Stimulated activated naive CD8-positive, alpha-beta T cell treated with anti-CD3 and anti-CD28 coated beads, Interleukin-15, Interleukin-2, amounts not matched to agents 100 ng/mL and 50 ng/mL, for 24 hours (primary cell): ENCODE results near the gene CFAP91.
A peak's percentile ranks its signal among the peaks of the same experiment; 100 is the strongest.

Experiments used
- H3K27ac Mint-ChIP-seq: one replicate; pipeline ENCODE4 v1.8.0; 2021; ENCODE audit warnings: mild to moderate bottlenecking, mixed read lengths
- H3K27me3 Mint-ChIP-seq: one replicate; pipeline ENCODE4 v1.8.0; 2021; ENCODE audit warnings: mixed read lengths
- H3K36me3 Mint-ChIP-seq: one replicate; pipeline ENCODE4 v1.8.0; 2021; ENCODE audit warnings: low read depth, mixed read lengths
- H3K4me1 Mint-ChIP-seq: one replicate; pipeline ENCODE4 v1.8.0; 2021; ENCODE audit warnings: low read depth, mixed read lengths
- H3K4me3 Mint-ChIP-seq: one replicate; pipeline ENCODE4 v1.8.0; 2021; ENCODE audit warnings: mild to moderate bottlenecking, mixed read lengths
- H3K9me3 Mint-ChIP-seq: one replicate; pipeline ENCODE4 v1.8.0; 2021; ENCODE audit warnings: mixed read lengths

CFAP91 gene

DNA sequence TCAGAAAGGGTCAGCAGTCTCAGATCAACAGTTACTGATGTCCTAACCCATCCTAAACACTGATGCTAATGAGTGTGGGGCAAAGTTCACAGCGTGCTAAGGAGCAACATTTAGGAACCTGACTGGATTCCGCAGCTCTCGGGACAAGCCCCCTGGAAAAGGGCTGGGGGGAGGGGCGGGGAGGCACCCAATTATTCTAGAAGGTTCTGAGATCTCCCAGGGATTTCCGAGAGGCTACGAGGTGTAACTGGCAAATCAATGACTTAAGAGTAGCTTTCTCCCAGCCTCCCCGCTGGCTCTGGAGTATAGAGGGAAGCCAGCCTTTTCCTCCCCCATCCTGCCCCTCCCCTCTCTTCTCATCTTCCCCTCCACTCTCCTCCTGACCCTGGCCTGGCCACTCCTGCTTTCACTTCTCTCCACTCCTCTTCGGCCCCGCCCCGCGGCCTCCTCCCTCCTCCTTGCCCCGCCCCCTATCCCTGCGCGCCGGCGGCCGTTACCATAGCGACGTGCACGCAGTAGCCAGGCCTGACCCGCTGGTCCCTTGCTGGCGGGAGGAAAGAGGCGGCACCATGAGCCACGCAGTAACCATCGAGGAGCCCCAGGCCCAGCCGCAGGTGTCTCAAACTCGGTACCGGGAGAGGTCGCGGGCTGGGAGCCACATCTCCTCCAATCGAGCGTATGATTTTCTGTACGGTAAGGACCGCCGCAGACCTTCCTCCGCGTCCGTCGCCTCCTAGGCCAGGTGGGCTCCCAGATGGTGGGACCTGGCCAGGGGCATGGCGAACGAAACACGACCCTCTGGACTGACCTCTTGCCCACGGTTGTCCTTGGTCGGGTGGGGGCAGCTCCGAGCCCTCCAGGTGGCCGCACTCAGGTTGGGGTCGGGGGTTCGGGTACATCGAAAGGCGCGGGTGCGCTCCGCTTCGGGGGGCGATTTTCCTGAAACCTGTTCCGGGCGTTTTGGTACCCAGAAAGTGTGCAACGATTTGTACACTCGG lies at the start of gene CFAP91:
Gene CFAP91 (plus strand): TSS at position 493 of the 998 bp plus-strand sequence. CDS start 77 bp downstream, at position 570.
- H3K36me3 Mint-ChIP-seq: peaks cover 4% of the 10 kb centered on the region
- H3K9me3 Mint-ChIP-seq: peaks cover 11% of the 10 kb centered on the region
- H3K27me3 Mint-ChIP-seq: peaks cover 9% of the 10 kb centered on the region
- H3K4me1 Mint-ChIP-seq: peaks cover 45% of the 10 kb centered on the region
- peak within 1 kb of the TSS; percentile 67 for H3K4me3 Mint-ChIP-seq
- H3K27ac Mint-ChIP-seq: no peak within 1 kb of the TSS

GRCh38 chr3:119653876-119654275 lies 48.9 kb upstream of the CFAP91 start:
- peaks cover 6% of the 10 kb centered on the region for H3K4me1 Mint-ChIP-seq
- H3K36me3 Mint-ChIP-seq: no peaks in the 10 kb centered on the region
- no peak overlapping the region for H3K4me3 Mint-ChIP-seq
- H3K27me3 Mint-ChIP-seq: no peaks in the 10 kb centered on the region
- no peaks in the 10 kb centered on the region for H3K9me3 Mint-ChIP-seq
- H3K27ac Mint-ChIP-seq: no peak overlapping the region

- Mint-ChIP-seq H3K36me3 (no peaks in the 10 kb centered on the region), H3K9me3 (no peaks in the 10 kb centered on the region), H3K4me1 (peaks cover 6% of the 10 kb centered on the region), H3K27ac (no peak overlapping the region), H3K27me3 (no peaks in the 10 kb centered on the region), H3K4me3 (no peak overlapping the region)
These were observed 44.7 kb upstream of the CFAP91 start for GRCh38 chr3:119657887-119658702.

DNA sequence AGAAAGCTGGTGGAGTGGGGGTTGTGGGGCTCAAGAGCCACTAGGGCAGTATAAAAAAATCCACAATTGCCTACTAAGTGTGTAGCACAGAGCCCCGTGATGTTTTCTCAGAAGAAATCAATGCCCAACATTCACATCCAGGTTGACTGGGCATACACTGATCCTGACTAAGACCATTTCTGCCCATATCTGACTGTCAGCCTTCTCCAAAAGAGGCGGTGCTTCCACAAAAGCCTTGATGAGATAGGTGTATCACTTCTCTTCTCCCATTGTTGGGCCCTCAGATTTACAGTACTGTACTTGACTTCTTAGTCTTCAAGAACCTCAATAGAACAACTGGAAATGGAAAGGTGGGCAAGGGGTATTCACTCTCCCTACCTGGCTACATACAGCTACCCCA lies 43.8 kb upstream of the CFAP91 start:
- Mint-ChIP-seq H3K27ac (no peak overlapping the region), H3K9me3 (no peaks in the 10 kb centered on the region), H3K36me3 (no peaks in the 10 kb centered on the region), H3K4me3 (no peak overlapping the region), H3K4me1 (peaks cover 6% of the 10 kb centered on the region), H3K27me3 (no peaks in the 10 kb centered on the region)

DNA sequence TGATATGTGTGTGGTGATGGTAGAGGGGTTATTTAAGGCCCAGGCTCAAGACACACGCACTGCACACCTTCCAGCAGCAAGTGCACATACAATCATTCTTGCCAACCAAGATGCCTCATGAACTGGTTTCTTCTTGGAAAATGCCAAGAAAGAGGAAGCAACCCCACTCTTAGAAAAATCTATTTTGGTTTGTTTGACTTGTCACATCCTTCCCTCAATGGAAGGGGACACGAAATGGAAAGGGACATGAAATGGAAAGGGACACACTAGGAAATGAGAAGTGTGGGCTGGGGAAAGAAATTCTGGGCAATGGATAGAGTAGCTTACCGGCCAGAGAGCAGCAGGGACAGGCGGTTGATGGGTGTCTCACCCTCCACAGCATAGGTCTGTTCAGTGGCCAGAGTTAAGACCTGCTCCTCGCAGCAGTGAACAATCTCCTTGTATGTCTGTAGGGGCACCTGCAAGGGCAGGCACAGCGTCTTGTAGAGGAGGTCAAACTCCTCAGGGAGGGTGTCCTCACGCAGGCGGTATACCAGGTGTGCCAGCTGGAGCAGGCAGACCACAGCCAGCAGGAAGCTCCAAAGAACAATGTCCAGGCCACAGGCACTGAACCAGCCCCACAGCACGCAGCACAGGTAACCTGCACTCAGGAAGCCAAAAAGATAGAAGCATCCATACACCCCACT lies 43.1 kb upstream of the CFAP91 start:
- Mint-ChIP-seq H3K4me3 (no peak overlapping the region), H3K4me1 (peaks cover 12% of the 10 kb centered on the region), H3K27ac (no peak overlapping the region), H3K27me3 (no peaks in the 10 kb centered on the region), H3K9me3 (no peaks in the 10 kb centered on the region), H3K36me3 (no peaks in the 10 kb centered on the region)

DNA sequence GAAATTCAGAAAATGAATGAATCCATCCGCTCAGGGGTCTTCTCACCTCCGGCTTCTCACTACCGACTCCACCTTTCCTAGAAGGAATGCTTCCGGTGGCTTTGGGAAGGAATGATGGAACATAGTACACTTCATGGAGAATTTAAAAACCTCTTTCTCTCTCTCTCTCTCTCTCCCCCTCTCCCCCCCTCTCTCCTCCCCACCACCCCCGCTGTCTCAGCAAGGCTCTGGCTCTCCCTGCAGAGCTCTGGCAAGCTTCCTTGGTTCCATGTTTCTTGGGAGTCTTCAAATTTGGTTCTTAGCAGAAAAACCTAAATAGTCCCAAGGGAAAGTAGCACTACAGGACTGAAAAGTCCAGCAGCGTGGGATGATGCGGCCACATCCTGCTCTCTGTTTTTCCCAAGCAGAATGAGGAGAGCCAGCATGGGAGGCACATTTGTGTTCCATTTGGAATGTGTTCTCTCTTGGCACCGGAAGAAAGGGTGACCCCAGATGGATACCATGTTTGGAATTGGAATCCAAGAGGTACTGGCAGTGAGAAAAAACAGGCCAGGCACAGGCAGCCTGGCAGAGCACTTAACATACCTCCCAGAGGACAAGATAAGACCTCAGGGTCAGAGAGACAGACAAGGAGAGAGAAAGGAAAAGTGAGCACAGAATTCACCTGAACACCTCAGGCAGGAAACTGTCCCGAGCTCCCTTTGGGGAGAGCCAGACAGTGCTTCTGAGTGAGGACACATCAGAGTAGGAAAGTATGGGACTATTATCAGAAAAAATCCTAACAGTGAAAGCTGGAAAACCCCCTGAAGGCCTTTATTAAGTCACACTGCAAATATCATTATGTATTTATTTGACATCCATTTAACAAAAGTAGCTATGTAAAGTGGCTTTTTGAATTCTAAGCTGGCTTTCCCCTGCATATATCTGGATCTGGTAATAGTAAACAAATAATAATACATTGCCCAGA lies 42.1 kb upstream of the CFAP91 start, which contains the start of gene POPDC2:
Gene POPDC2 (minus strand): TSS at position 116 of the 967 bp plus-strand sequence. CDS start 166 bp downstream, outside the sequence.
- Mint-ChIP-seq H3K9me3 (no peaks in the 10 kb centered on the region), H3K36me3 (no peaks in the 10 kb centered on the region), H3K4me1 (peaks cover 15% of the 10 kb centered on the region), H3K27ac (no peak within 1 kb of the TSS), H3K27me3 (no peaks in the 10 kb centered on the region), H3K4me3 (no peak within 1 kb of the TSS)

DNA sequence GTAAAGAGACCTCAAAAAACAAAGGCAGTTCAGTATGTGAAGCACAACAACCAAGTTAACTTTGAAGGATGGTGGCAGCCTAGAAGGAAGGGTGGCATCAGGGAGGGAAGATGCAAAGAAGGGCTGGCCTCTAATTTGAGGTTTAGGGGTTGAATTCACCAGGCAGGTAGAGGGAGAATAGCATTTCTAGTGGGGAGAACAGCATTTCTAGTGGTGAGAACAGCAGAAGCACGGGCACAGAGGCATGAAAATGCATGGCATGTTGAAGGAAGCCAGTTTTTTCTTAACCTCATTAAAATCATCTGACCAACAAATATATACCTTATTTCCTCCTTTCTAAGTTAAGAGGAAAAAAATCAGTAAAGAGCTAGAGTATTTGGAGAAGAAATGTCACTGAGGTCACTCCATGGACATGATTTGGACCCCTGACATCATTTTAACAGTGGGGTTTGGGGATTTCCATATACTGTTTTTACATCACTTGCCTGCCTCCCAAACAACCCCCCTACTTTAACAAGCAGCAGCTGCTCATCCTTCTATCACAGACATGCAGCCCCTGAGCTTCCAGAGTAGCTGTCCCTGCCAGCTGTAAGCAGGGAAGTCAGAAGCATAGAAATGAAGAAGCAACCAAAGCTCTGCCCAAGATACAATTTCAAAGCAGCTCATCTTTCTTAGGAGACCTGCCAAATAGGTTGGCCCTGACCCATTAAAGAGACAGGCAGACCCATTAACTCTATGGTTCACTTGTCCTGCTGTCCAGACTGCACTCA lies 40.0 kb upstream of the CFAP91 start:
- no peaks in the 10 kb centered on the region for H3K9me3 Mint-ChIP-seq
- H3K27ac Mint-ChIP-seq: no peak overlapping the region
- H3K4me3 Mint-ChIP-seq: no peak overlapping the region
- peaks cover 9% of the 10 kb centered on the region for H3K36me3 Mint-ChIP-seq
- peaks cover 11% of the 10 kb centered on the region for H3K4me1 Mint-ChIP-seq
- no peaks in the 10 kb centered on the region for H3K27me3 Mint-ChIP-seq

- no peak overlapping the region for H3K27ac Mint-ChIP-seq
- H3K27me3 Mint-ChIP-seq: no peaks in the 10 kb centered on the region
- H3K36me3 Mint-ChIP-seq: peaks cover 14% of the 10 kb centered on the region
- H3K9me3 Mint-ChIP-seq: no peaks in the 10 kb centered on the region
- H3K4me1 Mint-ChIP-seq: peaks cover 9% of the 10 kb centered on the region
- no peak overlapping the region for H3K4me3 Mint-ChIP-seq
These were observed 38.9 kb upstream of the CFAP91 start for GRCh38 chr3:119663885-119664284.

- H3K36me3 Mint-ChIP-seq: peaks cover 19% of the 10 kb centered on the region
- no peak overlapping the region for H3K4me3 Mint-ChIP-seq
- no peaks in the 10 kb centered on the region for H3K27me3 Mint-ChIP-seq
- peak overlapping the region; percentile 22 for H3K27ac Mint-ChIP-seq
- peaks cover 9% of the 10 kb centered on the region for H3K4me1 Mint-ChIP-seq
- no peaks in the 10 kb centered on the region for H3K9me3 Mint-ChIP-seq
These were observed 38.5 kb upstream of the CFAP91 start for GRCh38 chr3:119664370-119664769.

GRCh38 chr3:119664850-119665379 lies 37.9 kb upstream of the CFAP91 start:
- no peak overlapping the region for H3K27ac Mint-ChIP-seq

DNA sequence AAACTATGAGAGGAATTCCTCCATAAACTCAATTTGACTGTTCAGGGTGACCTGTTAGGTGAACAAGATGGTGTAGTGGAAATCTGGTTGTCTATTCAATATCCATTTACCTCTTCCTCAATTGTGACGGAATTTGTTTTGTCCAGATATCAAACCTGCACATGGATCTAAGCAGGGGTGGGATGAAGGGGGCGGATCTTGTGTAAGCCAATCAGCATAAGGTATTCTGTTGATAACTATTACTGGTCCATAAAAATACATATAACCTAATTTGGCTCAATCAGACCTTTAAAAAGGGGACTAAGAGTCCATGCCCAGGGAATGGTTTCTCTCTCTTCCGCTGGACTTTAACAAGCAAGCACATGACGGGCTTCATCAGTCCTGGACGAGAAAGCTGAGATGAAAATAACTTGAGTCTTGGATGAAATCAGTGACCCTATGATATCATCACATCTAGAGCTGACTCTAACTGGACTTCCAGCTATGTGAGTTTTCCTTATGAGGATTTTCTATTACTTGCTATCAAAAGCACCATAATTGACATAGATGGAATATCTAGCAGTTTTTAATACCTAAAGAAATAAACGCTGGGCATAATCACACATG lies 36.8 kb upstream of the CFAP91 start:
- Mint-ChIP-seq H3K4me1 (peaks cover 17% of the 10 kb centered on the region), H3K9me3 (no peaks in the 10 kb centered on the region), H3K27ac (no peak overlapping the region), H3K27me3 (no peaks in the 10 kb centered on the region), H3K4me3 (no peak overlapping the region), H3K36me3 (peaks cover 33% of the 10 kb centered on the region)

More at GRCh38 chr3:119664850-119665379, 37.9 kb upstream of the CFAP91 start:
- Mint-ChIP-seq H3K4me1 (peaks cover 10% of the 10 kb centered on the region), H3K36me3 (peaks cover 24% of the 10 kb centered on the region), H3K4me3 (no peak overlapping the region), H3K27me3 (no peaks in the 10 kb centered on the region), H3K9me3 (no peaks in the 10 kb centered on the region)

DNA sequence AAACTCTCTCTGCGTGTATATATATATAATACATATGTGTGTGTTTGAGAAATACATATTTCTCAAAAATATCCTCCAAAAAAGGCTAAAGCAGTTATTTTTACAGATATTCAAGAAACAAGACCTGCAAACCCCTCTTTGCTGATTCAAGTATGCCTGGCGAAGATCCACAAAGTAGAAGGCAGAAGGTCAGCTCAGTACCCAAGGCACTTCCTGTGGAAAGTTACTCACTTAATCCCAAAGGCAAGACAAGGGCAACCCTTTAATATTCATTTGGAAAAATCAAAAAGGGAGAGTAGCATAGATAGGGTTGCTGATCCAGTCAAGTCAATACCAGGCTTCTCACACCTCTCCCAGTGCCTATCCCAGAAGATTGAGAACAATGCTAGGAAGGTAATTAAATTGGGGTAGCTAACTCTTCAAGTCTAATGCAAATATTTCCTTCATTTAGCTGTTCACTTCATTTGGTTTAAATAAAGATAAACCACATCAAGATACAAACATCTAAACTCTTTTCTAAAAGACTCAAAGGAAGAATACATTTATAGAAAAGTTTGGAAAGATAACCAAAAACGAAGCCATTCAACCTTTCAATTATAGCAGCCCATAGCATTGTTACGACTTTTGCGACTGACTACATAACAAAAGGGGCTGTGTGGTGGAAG lies 32.8 kb upstream of the CFAP91 start:
- Mint-ChIP-seq H3K4me1 (peaks cover 26% of the 10 kb centered on the region), H3K27ac (peak overlapping the region; percentile 81)

More for the DNA sequence above, 32.8 kb upstream of the CFAP91 start:
- Mint-ChIP-seq H3K4me3 (no peak overlapping the region), H3K36me3 (peaks cover 64% of the 10 kb centered on the region), H3K27me3 (no peaks in the 10 kb centered on the region), H3K9me3 (no peaks in the 10 kb centered on the region)
